Neutrophil (primary cell): Measurements from ENCODE around the gene ABCG1.
A peak's percentile ranks its signal among the peaks of the same experiment; 100 is the strongest.

ENCODE experiments used
- H3K27ac ChIP-seq: fragments of 200-600 bp; sonication (generic); 2 replicates; pipeline ENCODE4 v1.5.1; 2016; ENCODE audit warnings: mild to moderate bottlenecking, moderate library complexity
- H3K27me3 ChIP-seq: fragments of 200-600 bp; sonication (generic); 2 replicates; pipeline ENCODE4 v1.6.0; 2016; ENCODE audit warnings: mild to moderate bottlenecking
- H3K36me3 ChIP-seq: fragments of 200-600 bp; sonication (generic); 2 replicates; pipeline ENCODE4 v1.5.1; 2017
- H3K4me1 ChIP-seq, 2 experiments: fragments of 200-600 bp in 1 of 2; sonication (generic) in 1 of 2; 1 replicate in 1 of 2; 2 replicates in 1 of 2; pipeline versions ENCODE4 v1.5.1 to v1.6.1; 2013 to 2016; ENCODE audit warnings: low read depth in 1 of 2, low read length in 1 of 2, mild to moderate bottlenecking in 1 of 2, moderate library complexity in 1 of 2; ENCODE audit not compliant: control insufficient read depth in 1 of 2, insufficient read depth in 1 of 2
- H3K4me3 ChIP-seq, 2 experiments: fragments of 200-600 bp in 1 of 2; sonication (generic) in 1 of 2; 1 replicate in 1 of 2; 2 replicates in 1 of 2; pipeline ENCODE4 v1.5.1; 2013 to 2016; ENCODE audit warnings: low read depth in 1 of 2, low read length in 1 of 2, mild to moderate bottlenecking in 1 of 2, moderate library complexity in 1 of 2
- H3K9me3 ChIP-seq: fragments of 200-600 bp; sonication (generic); 2 replicates; pipeline ENCODE4 v1.5.1; 2016
- CTCF ChIP-seq: fragments of 200-600 bp; sonication (generic); IDR thresholded peaks from 2 replicates; pipeline ENCODE4 v1.5.1; 2016; ENCODE audit warnings: antibody characterized with exemption

The ABCG1 gene

GRCh38 chr21:42285569-42286245, 66.8 kb downstream of the ABCG1 start:
- Histone ChIP-seq H3K27me3 (no peaks in the 10 kb centered on the region), H3K36me3 (peaks cover 85% of the 10 kb centered on the region), H3K4me3 (no peak overlapping the region), H3K9me3 (no peaks in the 10 kb centered on the region), H3K27ac (no peak overlapping the region), H3K4me1 (peaks cover 11 to 12% of the 10 kb centered on the region in 2 experiments)
- no peak for TF ChIP-seq CTCF

- Histone ChIP-seq H3K27ac (no peak overlapping the region), H3K4me3 (no peak overlapping the region), H3K27me3 (no peaks in the 10 kb centered on the region), H3K4me1 (peaks cover 11 to 12% of the 10 kb centered on the region in 2 experiments), H3K36me3 (peaks cover 85% of the 10 kb centered on the region), H3K9me3 (no peaks in the 10 kb centered on the region)
- TF ChIP-seq CTCF: no peak
Measured at GRCh38 chr21:42286416-42286815, 67.5 kb downstream of the ABCG1 start.

- Histone ChIP-seq H3K4me1 (peaks cover 11 to 12% of the 10 kb centered on the region in 2 experiments), H3K36me3 (peaks cover 85% of the 10 kb centered on the region), H3K27ac (no peak overlapping the region), H3K27me3 (no peaks in the 10 kb centered on the region), H3K4me3 (no peak overlapping the region), H3K9me3 (no peaks in the 10 kb centered on the region)
- no peak for TF ChIP-seq CTCF
Measured at GRCh38 chr21:42287193-42288083, 68.5 kb downstream of the ABCG1 start.

GRCh38 chr21:42288962-42289361, 70.0 kb downstream of the ABCG1 start:
- H3K27ac ChIP-seq: peak overlapping the region; percentile 64
- H3K9me3 ChIP-seq: no peaks in the 10 kb centered on the region
- no peak for TF ChIP-seq CTCF
- H3K4me3 ChIP-seq: no peak overlapping the region
- no peaks in the 10 kb centered on the region for H3K27me3 ChIP-seq
- H3K36me3 ChIP-seq: peaks cover 90% of the 10 kb centered on the region
- peaks cover 11 to 12% of the 10 kb centered on the region in 2 experiments for H3K4me1 ChIP-seq

GRCh38 chr21:42289926-42290325, 71.0 kb downstream of the ABCG1 start:
- no peak for TF ChIP-seq CTCF
- peaks cover 91% of the 10 kb centered on the region for H3K36me3 ChIP-seq
- peak overlapping the region; percentile 64 for H3K27ac ChIP-seq
- H3K4me1 ChIP-seq: peaks cover 11 to 12% of the 10 kb centered on the region in 2 experiments
- no peak overlapping the region for H3K4me3 ChIP-seq
- no peaks in the 10 kb centered on the region for H3K27me3 ChIP-seq
- H3K9me3 ChIP-seq: no peaks in the 10 kb centered on the region
